ENCODE data around the gene L3MBTL4.
A peak's percentile ranks its signal among the peaks of the same experiment; 100 is the strongest.

L3MBTL4 gene

DNA sequence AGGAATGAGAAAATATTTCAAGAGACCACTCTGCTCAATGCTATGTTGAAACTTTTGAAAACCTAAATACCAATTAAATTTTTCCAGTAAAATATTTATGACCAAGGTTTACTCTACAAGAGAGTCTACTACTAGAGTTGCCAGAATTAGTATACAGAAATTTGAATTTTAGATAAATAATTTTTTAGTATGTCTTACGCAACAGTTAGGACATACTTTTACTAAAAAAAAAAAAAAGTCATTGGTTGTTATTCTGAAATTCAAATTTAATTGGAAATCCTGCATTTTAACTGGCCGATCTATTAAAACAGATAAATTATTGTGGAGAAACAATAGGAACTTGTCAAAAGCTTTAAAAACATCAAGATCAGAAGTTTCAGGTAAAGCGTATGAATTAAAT is 470.3 kb downstream of the L3MBTL4 start:
- no peak for DNase-seq

DNA sequence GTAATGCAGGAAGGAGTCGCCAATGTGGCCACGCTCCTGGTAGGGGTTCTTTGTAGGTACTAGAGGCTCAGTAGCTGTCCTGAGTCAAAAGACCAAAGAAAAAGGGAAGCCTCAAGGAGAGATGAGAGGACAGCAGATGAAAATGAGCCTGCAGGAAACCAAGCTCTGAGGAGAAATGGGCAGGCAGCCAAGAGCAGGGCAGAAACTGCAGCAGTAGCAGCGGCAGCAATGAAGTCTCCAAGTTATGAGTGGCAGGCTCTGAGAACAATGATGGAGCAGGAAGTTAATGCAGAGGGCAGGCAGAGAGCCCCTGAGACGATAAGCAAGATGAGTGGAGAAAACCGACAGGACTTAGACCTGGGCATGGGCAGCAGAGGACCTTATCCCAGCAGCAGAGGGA is 471.2 kb downstream of the L3MBTL4 start:
- DNase-seq, result peak; percentile 90

DNA sequence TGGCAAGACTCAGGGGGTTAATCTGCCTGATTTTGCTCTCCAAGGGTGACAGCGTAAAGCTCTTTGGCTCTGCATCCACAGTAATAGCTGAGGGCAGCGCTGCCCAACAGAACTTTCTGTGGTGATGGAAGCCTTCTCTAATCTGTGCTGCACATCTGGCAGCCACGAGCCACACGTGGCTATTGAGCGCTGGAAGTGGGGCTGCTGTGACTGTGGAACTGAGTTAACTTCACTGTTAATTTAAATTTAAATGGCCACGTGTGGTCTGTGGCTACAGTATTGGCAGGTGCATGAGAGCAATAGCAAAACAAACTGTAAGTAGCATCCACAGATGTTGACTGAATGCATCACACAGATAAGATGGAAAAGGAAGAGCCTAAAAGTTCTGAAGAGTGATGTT is 472.1 kb downstream of the L3MBTL4 start:
- DNase-seq, result no peak

DNA sequence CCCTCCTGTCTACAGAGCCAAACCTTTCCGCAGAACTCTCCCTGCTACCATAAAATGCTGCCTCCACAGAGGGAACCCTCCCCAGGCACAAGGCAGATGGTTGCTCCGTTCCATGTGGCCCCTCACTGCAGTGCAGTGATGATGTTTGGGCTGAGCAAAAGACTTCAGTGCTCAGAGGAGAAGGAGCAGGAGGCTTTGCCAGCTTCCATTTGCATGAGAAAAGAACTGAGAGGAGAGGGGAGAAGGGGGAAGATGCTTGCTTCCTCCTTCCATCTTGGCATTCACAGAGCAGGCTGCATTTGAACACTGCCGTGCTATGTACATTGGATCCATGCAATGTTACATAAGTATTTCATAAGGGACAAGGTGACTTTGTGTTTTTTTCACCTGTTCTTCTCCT is 472.8 kb downstream of the L3MBTL4 start:
- no peak for DNase-seq

DNA sequence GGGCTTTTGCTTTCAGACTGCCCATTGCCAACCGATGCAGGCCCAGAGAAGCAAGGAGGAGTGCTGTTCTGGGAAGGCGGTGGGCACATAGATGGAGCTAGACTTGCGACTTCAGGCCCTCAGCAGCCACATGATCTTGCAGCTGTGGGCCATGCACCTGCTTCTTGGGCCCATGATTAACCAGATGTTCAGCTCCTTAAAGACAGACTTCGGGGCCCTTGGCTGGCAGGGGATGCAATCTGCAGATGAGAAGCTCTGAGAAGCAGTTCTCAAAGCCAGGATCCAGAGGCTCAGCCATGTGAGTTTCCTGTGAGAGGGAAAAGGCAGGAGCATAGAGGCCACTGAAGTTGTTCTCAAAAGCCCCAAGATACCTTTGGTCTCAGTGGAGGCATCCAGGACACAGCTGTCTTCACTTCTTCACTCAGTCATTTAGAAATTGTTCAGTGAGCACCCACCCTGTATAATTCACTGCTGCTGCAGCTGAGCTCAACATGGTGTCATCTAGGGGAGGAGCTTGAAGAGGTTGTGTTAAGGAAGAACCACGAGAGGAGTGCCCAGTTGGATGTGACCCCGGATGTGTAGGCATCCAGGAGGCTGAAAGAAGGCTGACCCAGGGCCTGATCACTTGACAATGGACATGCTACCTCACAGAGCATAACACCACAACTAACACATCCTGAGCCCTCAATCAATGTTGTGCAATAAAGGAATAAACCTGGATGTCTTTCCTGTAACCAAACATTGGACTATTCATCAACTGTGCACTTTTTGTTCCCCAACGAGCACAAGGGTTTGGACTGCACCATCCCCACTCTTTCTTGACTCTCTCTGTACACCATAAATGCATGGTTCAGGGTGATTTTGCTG is 474.7 kb downstream of the L3MBTL4 start:
- no peak for DNase-seq

DNA sequence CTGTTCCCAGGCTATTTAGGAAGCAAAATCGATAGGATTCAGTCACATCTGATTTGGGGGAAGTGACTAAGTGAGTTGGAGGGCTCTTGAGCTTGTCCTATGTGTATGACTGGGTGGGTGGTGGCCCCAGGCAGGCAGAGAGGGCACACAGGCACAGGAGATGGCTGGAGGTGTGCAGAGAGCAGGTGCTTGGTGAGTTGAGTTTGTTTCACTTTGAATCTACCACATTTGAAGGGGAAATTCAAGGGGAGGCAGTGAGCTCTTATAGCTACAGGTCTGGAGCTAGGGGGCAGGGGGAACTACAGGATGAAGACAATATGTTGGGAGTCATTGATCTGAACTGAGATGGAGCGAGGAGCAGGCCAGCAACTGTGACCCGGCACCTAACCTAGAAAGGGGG is 476.9 kb downstream of the L3MBTL4 start:
- no peak for DNase-seq

DNA sequence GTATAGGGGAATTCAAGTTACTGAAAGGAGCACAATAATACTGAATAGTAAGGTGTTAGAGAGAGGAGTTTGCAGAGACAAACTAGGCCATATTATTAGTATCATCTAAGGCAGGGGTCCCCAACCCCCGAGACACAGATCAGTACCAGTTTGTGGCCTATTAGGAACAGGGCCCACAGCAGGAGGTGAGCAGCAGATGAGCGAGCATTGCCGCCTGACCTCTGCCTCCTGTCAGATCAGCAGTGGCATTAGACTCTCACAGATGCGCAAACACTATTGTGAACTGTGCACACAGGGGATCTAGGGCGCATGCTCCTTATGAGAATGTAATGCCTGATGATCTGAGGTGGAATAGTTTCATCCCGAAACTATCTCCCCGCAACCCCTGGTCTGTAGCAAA is 477.6 kb downstream of the L3MBTL4 start:
- peak; percentile 33 for DNase-seq

DNA sequence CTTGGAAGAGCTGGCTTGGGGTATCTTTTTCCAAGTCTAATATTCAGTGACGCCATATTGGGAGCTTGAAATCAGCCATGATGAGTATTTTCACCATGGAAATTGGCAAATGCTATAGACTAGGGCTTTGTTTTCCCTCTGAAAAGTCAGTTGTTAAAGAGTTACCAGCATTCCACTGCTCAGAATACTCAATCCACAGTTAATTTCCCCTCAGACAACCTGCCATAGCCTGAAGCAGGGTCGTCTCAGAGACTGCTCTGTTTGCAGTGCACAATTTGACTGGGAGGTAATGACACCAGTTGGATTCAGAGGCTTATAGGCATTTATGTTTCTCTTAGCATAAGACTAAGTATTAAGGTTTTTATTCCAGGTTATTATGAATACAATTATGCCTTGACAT is 483.9 kb downstream of the L3MBTL4 start:
- no peak for DNase-seq

DNA sequence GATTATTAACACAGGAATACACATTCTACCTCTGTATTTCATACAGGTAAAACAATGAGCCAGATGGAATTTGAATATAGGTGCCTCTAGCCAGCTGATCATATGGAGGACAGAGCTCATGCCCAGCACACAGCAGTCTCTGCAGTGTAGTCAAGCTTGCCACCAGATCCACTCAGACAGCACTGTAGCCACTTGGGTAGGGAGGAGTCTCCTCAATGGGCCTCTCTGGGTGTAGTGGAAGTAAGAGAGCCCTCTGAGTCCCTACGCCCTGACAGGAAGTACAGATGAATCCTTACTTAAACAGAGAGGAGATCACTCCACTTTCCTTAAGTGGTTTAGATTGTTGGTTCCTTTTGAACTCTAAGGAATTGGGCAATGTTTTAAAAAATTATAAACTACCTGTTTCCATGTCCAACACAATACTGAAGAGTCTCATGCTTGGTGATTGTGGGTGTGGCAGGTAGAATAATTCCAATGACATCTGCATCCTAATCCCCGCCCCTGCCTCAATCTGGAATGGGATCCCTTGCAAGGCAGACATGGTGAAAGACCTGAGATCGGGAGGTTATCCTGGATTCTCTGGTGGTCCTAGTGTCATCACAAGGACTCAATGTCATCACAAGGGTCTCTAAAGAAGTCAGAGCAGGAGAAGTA is 496.4 kb downstream of the L3MBTL4 start:
- no peak for DNase-seq

DNA sequence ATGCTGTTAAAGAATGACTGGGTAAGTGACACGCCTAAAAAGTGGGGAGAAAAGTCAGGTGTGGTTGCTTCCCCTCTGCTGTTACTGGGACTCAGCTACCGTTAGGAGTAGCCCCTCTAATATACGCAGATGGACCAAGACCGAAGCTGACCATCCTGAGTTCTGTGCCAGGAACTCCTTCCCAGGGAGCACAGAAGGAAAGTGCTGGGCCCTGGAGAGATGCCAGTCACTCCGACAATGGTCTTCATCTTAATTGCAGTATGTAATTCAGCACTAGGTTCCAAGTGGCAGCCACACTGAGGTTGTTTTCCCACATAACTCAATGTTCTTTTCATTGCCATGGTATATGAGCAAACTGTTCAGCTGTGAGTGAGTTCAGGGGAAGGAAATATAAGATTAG is 499.8 kb downstream of the L3MBTL4 start:
- DNase-seq, result peak; percentile 83

DNA sequence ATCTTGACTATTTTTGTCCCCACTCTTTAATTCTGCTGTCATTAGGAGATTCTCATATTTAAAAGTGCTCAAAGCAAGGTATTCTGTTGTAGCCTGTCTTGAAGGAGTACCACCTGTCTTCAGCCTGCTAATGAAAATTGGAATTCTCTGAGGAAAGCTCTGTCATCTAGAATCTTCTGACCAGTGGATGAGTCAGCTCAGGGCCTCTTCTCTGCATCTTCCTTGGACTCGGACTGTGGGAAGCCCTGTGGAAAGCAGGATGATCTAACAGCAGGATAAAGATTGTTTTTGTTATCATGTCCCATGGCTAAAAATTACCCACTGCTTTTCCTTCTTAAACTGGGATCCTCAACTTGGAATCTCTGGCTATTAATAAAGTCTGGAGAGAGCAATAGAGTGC is 500.7 kb downstream of the L3MBTL4 start:
- no peak for DNase-seq

DNA sequence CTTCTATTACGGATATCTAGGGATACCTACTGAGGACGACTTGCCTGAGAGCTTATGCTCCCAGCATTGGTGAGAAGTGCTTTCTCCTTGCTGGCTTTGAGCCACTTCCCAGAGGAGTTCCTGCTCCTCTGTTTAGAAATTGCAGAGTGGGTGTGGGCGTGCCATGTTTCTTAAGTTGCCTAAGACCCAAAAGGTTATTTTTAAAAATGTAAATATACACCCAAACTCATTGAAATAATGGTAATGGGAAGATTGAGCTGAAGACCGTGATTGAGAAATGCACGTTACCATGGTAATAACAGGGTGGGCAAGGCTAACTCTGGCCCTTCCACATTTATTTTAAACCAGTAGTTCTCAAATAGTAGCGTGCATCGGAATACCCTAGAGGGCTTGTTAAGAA is 502.1 kb downstream of the L3MBTL4 start:
- no peak for DNase-seq

DNA sequence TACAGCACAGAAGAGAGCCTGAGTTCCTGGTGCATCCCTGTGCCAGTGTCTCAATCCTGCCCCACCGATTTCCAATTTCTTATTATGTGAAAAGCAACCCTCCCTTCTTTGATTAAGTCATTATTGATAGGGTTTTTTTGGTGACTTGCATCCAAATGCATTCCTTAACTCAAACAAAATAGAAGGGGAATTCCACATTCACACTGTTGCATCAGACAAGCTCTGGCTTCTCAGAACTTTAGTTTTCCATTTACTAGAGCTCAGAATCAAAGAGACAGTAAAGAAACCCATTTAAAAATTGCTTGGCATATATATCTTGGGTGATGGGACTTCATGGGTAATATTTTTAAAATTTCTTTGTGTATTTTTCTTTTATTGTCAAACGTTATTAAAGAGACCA is 505.6 kb downstream of the L3MBTL4 start:
- no peak for DNase-seq
